ENCODE measurements around the gene SVIL. TPM values are rescaled to one million over a fixed set of nuclear protein-coding genes. Genes with fewer than 3 reads are reported as not detected.
"Not testable (repeated sequence)": the region's sequence is repeated elsewhere in the genome, so short reads cannot be mapped to it uniquely, and the experiment has no call there.

The SVIL gene
- total RNA-seq, 2 experiments from 2014 or later: 7.0 to 8.3 TPM

DNA sequence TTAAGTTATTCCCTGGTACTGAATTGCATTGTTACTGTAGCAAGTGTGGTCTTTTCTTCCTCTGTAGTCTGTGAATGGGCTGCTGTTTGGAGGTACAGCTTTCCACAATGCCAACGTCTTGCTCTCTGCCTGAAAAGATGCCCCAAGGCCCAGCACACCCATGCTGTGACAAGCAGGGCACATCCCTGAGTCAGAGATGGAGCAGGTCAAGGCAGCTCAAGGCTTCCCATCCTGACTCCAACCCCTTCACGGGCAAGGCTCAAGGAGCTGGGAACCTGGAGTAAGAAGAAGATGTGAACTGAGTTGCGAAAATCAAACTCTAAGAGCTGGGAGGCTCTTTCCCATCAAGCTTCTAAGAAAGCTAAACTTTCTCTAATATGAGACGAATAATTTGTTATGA is 27.2 kb downstream of the SVIL start:
- DNase-seq: no peak
- H3K36me3 Mint-ChIP-seq (ENCODE audit: low read depth): peaks cover 6% of the 10 kb centered on the region
- H3K4me3 Mint-ChIP-seq: no peak overlapping the region
- intact Hi-C loops (cut with micrococcal nuclease): no loop called here
- no peak overlapping the region for H3K27ac Mint-ChIP-seq
- H3K4me1 Mint-ChIP-seq (ENCODE audit: low read depth): no peaks in the 10 kb centered on the region
- H3K9me3 Mint-ChIP-seq: peaks cover 4% of the 10 kb centered on the region
- CTCF ChIA-PET: interaction anchor here (1.1 kb wide), 1 partner anchor 17 kb away, joined by 7 read pairs; no protein-coding TSS in a partner anchor
- no peaks in the 10 kb centered on the region for H3K27me3 Mint-ChIP-seq (ENCODE audit: low read depth)

GRCh38 chr10:29606693-29607092 is 28.1 kb downstream of the SVIL start:
- H3K4me3 Mint-ChIP-seq; H3K4me1 Mint-ChIP-seq (ENCODE audit: low read depth); H3K9me3 Mint-ChIP-seq; intact Hi-C loops (cut with micrococcal nuclease); H3K27ac Mint-ChIP-seq; H3K36me3 Mint-ChIP-seq (ENCODE audit: low read depth); CTCF ChIA-PET; DNase-seq; H3K27me3 Mint-ChIP-seq (ENCODE audit: low read depth): not testable (repeated sequence)

DNA sequence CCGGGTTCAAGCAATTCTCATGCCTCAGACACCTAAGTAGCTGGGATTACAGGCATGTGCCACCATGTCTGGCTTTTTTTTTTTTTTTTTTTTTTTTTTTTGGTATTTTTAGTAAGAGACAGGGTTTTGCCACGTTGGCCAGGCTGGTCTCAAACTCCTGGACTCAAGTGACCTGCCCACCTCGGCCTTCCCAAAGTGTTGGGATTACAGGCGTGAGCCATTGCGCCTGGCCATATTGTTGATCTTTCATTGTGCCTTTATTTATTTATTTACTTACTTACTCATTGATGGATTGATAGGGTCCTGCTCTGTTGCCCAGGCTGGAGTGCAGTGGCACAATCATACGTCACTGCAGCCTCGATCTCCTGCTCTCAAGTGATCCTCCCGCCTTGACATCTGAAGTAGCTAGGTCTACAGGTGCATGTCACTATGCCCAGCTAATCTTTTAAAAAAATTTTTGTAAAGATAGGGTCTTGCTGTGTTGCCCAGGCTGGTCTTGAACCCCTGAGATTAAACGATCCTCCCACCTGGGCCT is 30.4 kb downstream of the SVIL start:
- DNase-seq: no peak
- Mint-ChIP-seq H3K4me3 (no peak overlapping the region), H3K36me3 (ENCODE audit: low read depth) (peaks cover 5% of the 10 kb centered on the region), H3K27me3 (ENCODE audit: low read depth) (no peaks in the 10 kb centered on the region), H3K9me3 (peaks cover 4% of the 10 kb centered on the region), H3K4me1 (ENCODE audit: low read depth) (no peaks in the 10 kb centered on the region), H3K27ac (no peak overlapping the region)
- CTCF ChIA-PET: no interaction called here
- intact Hi-C loops (cut with micrococcal nuclease): no loop called here

DNA sequence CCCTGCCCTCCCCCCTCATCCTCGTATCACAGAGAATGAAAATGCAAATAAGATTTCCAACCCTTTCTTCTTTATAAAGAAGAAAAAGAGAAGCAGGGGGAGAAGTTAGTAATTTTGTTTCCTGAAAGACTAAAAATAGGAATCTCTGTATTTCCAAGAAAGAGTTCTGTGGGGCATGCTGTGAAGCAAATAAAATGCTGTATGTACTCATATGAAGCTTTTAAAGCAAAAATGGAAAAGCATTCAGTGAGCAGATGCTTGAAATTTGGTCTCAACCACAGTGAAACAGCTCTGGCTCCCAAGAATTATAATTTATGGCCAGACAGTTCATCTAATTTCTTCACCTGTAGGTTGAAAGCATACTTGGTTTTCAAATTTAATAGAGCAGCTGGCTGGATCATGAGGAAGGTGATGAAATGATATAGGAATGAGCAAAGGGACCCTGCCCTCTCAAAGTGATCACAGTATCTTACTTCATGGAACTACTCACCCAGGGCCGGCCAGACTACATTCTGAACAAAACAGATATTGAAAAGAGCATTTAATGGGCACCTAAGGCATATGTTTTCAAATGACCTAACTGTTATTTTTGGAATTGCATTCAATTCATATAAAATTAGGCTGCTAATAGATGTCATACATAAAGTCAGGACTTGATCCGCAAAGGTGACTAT is 31.4 kb downstream of the SVIL start:
- H3K4me3 Mint-ChIP-seq: no peak overlapping the region
- no peaks in the 10 kb centered on the region for H3K9me3 Mint-ChIP-seq
- no peaks in the 10 kb centered on the region for H3K4me1 Mint-ChIP-seq (ENCODE audit: low read depth)
- CTCF ChIA-PET: no interaction called here
- no peaks in the 10 kb centered on the region for H3K36me3 Mint-ChIP-seq (ENCODE audit: low read depth)
- intact Hi-C loops (cut with micrococcal nuclease): no loop called here
- no peak for DNase-seq
- no peak overlapping the region for H3K27ac Mint-ChIP-seq
- no peaks in the 10 kb centered on the region for H3K27me3 Mint-ChIP-seq (ENCODE audit: low read depth)

GRCh38 chr10:29600821-29601220 is 34.0 kb downstream of the SVIL start:
- DNase-seq: no peak
- H3K27ac Mint-ChIP-seq: no peak overlapping the region
- no peaks in the 10 kb centered on the region for H3K4me1 Mint-ChIP-seq (ENCODE audit: low read depth)
- H3K9me3 Mint-ChIP-seq: no peaks in the 10 kb centered on the region
- no peaks in the 10 kb centered on the region for H3K36me3 Mint-ChIP-seq (ENCODE audit: low read depth)
- no peaks in the 10 kb centered on the region for H3K27me3 Mint-ChIP-seq (ENCODE audit: low read depth)
- intact Hi-C loops (cut with micrococcal nuclease): no loop called here
- CTCF ChIA-PET: no interaction called here
- no peak overlapping the region for H3K4me3 Mint-ChIP-seq

- no peak for DNase-seq
- Mint-ChIP-seq H3K4me3 (no peak overlapping the region), H3K27ac (no peak overlapping the region), H3K4me1 (ENCODE audit: low read depth) (no peaks in the 10 kb centered on the region), H3K9me3 (no peaks in the 10 kb centered on the region), H3K36me3 (ENCODE audit: low read depth) (no peaks in the 10 kb centered on the region), H3K27me3 (ENCODE audit: low read depth) (no peaks in the 10 kb centered on the region)
- CTCF ChIA-PET: no interaction called here
- intact Hi-C loops (cut with micrococcal nuclease): no loop called here
These were observed 34.7 kb downstream of the SVIL start for GRCh38 chr10:29600067-29600466.

DNA sequence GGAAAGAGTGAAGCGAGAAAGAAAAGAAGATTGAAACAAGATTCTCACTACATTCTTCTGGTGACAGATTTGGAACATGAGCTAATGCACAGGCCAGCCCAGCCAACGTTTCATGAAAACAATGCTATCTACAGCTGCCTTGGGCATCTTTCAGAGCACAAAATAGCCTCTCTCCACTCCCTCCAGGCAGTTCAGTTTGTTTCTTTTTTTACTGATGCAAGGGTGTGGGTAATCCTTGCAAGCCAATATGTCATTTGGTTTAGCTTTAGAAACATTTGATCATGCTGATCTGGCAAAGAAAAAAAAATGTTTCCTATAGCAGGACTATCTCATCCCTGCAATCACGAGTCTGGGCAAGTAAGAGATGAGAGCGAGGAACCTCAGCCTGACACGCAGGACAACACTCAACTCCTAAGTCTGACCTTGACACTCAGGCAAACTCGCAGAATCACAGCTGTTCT is 35.9 kb downstream of the SVIL start:
- intact Hi-C loops (cut with micrococcal nuclease): no loop called here
- no peak for DNase-seq
- Mint-ChIP-seq H3K27me3 (ENCODE audit: low read depth) (no peaks in the 10 kb centered on the region), H3K36me3 (ENCODE audit: low read depth) (no peaks in the 10 kb centered on the region), H3K4me3 (no peak overlapping the region), H3K27ac (no peak overlapping the region), H3K9me3 (no peaks in the 10 kb centered on the region), H3K4me1 (ENCODE audit: low read depth) (no peaks in the 10 kb centered on the region)
- CTCF ChIA-PET: interaction anchor here (0.6 to 0.7 kb wide), 5 partner anchors 20 to 402 kb away, joined by 3 to 4 read pairs (median 3); no protein-coding TSS in a partner anchor

- H3K27ac Mint-ChIP-seq: no peak overlapping the region
- no peaks in the 10 kb centered on the region for H3K27me3 Mint-ChIP-seq (ENCODE audit: low read depth)
- H3K36me3 Mint-ChIP-seq (ENCODE audit: low read depth): no peaks in the 10 kb centered on the region
- no peaks in the 10 kb centered on the region for H3K4me1 Mint-ChIP-seq (ENCODE audit: low read depth)
- CTCF ChIA-PET: no interaction called here
- no peak for DNase-seq
- H3K4me3 Mint-ChIP-seq: no peak overlapping the region
- H3K9me3 Mint-ChIP-seq: no peaks in the 10 kb centered on the region
- intact Hi-C loops (cut with micrococcal nuclease): no loop called here
These were observed 37.9 kb downstream of the SVIL start for GRCh38 chr10:29596826-29597225.

GRCh38 chr10:29596356-29596755 is 38.4 kb downstream of the SVIL start:
- intact Hi-C loops (cut with micrococcal nuclease): no loop called here
- Mint-ChIP-seq H3K9me3 (no peaks in the 10 kb centered on the region), H3K36me3 (ENCODE audit: low read depth) (no peaks in the 10 kb centered on the region)

DNA sequence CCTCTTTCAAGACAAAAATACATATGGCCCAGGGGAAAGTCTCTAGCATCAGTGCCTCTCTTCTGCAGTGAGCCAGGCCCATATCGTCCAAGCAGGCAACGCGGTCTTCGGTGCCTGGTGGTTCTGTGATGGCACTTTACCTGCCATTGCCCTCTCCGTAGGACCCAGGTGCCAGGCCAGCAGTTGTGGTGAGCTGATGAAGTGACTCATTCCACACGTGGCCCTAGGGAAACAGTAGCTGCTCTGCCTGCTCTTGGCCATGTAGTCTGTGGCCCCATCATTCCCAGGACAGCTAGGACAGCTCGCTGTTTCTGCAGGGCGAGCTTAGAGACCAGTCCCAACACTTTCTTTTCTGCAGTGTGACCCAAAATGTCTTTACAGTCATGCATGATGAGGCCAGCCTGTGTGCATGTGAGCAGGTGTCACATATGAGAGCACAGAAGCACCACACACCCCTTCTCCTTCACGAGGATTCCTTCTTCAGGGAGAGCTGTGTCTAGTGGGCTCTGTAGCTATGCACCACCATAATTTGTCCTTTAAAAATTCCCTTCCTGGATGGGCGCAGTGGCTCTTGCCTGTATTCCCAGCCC is 39.0 kb downstream of the SVIL start:
- Mint-ChIP-seq H3K27ac (no peak overlapping the region), H3K4me3 (no peak overlapping the region), H3K9me3 (no peaks in the 10 kb centered on the region), H3K27me3 (ENCODE audit: low read depth) (no peaks in the 10 kb centered on the region), H3K36me3 (ENCODE audit: low read depth) (no peaks in the 10 kb centered on the region), H3K4me1 (ENCODE audit: low read depth) (peaks cover 1% of the 10 kb centered on the region)
- no peak for DNase-seq
- CTCF ChIA-PET: no interaction called here
- intact Hi-C loops (cut with micrococcal nuclease): no loop called here

More at GRCh38 chr10:29596356-29596755, 38.4 kb downstream of the SVIL start:
- Mint-ChIP-seq H3K4me1 (ENCODE audit: low read depth) (no peaks in the 10 kb centered on the region), H3K27ac (no peak overlapping the region), H3K27me3 (ENCODE audit: low read depth) (no peaks in the 10 kb centered on the region), H3K4me3 (no peak overlapping the region)
- CTCF ChIA-PET: no interaction called here
- DNase-seq: no peak

DNA sequence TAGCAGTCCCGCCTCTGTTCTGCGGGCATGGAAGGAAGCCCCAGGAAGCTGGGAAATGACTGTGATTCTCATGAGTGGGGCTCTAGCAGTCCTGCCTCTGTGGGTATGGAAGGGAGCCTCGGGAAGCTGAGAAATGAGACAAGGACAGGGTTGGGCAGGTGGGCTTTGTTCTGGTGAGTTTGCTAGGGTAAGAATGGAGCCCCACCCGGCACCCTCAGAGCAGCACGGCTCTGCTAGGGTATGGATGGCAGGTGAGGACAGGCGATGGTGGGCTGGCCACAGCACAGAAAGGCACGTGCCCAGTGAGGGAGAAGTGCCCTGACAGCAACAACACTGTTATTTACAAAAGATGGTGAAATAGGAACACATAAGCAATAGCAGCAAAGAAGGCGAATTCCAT is 39.6 kb downstream of the SVIL start:
- H3K36me3 Mint-ChIP-seq (ENCODE audit: low read depth): no peaks in the 10 kb centered on the region
- intact Hi-C loops (cut with micrococcal nuclease): no loop called here
- no peaks in the 10 kb centered on the region for H3K27me3 Mint-ChIP-seq (ENCODE audit: low read depth)
- CTCF ChIA-PET: no interaction called here
- no peak overlapping the region for H3K4me3 Mint-ChIP-seq
- H3K9me3 Mint-ChIP-seq: no peaks in the 10 kb centered on the region
- DNase-seq: no peak
- no peak overlapping the region for H3K27ac Mint-ChIP-seq
- peaks cover 7% of the 10 kb centered on the region for H3K4me1 Mint-ChIP-seq (ENCODE audit: low read depth)

DNA sequence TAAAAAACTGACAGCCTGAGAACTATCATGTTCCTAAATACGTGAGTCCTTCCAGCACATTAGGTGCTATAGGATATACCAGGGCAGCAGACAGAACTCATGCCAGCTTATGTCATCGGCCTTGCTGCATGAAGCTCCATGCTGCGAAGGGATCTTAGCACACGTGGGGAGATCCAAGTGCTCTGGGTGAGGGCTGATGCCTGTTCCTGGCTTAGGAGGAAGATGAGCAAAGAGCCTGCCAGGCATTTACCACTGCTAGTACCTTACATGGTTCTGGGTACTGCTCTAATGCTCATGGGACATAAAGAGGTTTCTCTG is 43.2 kb downstream of the SVIL start:
- Mint-ChIP-seq H3K4me3 (no peak overlapping the region), H3K9me3 (no peaks in the 10 kb centered on the region), H3K27ac (no peak overlapping the region), H3K36me3 (ENCODE audit: low read depth) (no peaks in the 10 kb centered on the region), H3K4me1 (ENCODE audit: low read depth) (peaks cover 8% of the 10 kb centered on the region), H3K27me3 (ENCODE audit: low read depth) (no peaks in the 10 kb centered on the region)
- CTCF ChIA-PET: interaction anchor here (0.5 to 1.7 kb wide), 13 partner anchors 16 to 1492 kb away, joined by 3 to 9 read pairs (median 3); no protein-coding TSS in a partner anchor
- no peak for DNase-seq
- intact Hi-C loops (cut with micrococcal nuclease): loop anchor here (2.0 to 5.0 kb wide), 5 partner anchors 59 to 204 kb away; no protein-coding TSS in a partner anchor

All from activated naive CD4-positive, alpha-beta T cell treated with anti-CD3 and anti-CD28 coated beads for 36 hours (primary cell).